ENCODE measurements around the gene ESRRB.

DNA sequence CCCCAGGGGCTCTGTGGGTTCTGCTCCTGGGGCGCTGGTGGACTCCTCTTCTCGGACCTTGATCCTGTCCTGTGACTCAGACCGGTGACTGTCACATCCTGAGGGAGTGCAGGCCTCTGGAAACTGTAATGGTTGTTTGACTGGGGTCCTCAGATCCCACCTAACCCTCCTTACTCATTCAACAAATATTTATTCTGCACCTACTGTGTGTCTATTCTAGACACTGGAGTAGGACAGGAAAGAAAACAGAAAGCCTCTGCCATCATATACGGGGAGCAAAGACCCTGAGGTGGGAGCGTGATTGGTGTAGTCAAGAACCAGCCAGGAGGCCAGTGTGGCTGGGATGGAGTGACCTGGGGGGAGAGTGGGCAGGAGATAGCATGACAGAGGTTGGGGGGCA, 47.6 kb downstream of the ESRRB start:
- TF ChIP-seq POLR2A (IDR thresholded peaks at IDR 0.05) = no peak
- TF ChIP-seq, protein P1, sequence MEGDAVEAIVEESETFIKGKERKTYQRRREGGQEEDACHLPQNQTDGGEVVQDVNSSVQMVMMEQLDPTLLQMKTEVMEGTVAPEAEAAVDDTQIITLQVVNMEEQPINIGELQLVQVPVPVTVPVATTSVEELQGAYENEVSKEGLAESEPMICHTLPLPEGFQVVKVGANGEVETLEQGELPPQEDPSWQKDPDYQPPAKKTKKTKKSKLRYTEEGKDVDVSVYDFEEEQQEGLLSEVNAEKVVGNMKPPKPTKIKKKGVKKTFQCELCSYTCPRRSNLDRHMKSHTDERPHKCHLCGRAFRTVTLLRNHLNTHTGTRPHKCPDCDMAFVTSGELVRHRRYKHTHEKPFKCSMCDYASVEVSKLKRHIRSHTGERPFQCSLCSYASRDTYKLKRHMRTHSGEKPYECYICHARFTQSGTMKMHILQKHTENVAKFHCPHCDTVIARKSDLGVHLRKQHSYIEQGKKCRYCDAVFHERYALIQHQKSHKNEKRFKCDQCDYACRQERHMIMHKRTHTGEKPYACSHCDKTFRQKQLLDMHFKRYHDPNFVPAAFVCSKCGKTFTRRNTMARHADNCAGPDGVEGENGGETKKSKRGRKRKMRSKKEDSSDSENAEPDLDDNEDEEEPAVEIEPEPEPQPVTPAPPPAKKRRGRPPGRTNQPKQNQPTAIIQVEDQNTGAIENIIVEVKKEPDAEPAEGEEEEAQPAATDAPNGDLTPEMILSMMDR (IDR thresholded peaks at IDR 0.05) = no peak

Measured in stomach (tissue), 4 donors.